ENCODE measurements around the gene FOXJ2. TPM values are rescaled to one million over a fixed set of nuclear protein-coding genes. Genes with fewer than 3 reads are reported as not detected.
"Not testable (repeated sequence)": the region's sequence is repeated elsewhere in the genome, so short reads cannot be mapped to it uniquely, and the experiment has no call there.

Gene FOXJ2
- total RNA-seq, 4 donors from 2014 or later = 19.4 to 27.2 (median 23.5) TPM

DNA sequence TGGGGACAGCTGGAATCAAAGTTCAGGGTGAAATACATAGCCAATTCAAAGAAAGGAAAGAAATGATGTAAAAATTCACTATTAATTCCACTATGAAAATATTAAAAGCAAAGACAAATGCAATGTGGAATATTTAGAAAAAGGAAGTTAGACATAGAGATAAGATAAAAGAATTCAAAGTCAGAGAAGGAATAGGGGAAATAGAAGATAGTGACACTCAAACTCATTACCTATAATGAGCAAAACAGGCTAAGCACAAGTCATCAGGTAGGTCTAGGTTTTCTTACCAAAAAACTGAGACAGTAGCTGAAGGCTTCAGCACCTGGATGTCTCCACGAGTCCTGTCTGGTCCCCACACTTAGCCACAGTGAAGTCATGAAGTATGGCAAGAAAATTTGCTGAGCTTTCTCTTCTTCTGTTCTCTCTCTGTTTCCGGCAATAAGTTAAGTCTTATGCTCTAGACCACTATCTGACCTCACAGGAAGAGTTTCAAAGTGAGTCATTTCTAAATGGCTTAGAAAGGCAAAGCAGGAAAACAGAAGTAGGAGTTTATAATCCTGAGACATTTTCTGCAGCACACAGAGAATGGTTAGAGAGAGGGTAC lies 33.6 kb downstream of the FOXJ2 start, which contains the start of gene C3AR1:
Gene C3AR1, minus strand, starts transcription at position 369 of the 604 bp plus-strand sequence. CDS start 6,174 bp downstream, outside the sequence.
- intact Hi-C loops (cut with DNase I; ENCODE audit: low total_unique reads) = no loop called here
- no peak for DNase-seq (ENCODE audit: low spot score in 2 of 2)
- no peak for TF ChIP-seq POLR2A (IDR thresholded peaks at IDR 0.05)
- TF ChIP-seq, protein P1, sequence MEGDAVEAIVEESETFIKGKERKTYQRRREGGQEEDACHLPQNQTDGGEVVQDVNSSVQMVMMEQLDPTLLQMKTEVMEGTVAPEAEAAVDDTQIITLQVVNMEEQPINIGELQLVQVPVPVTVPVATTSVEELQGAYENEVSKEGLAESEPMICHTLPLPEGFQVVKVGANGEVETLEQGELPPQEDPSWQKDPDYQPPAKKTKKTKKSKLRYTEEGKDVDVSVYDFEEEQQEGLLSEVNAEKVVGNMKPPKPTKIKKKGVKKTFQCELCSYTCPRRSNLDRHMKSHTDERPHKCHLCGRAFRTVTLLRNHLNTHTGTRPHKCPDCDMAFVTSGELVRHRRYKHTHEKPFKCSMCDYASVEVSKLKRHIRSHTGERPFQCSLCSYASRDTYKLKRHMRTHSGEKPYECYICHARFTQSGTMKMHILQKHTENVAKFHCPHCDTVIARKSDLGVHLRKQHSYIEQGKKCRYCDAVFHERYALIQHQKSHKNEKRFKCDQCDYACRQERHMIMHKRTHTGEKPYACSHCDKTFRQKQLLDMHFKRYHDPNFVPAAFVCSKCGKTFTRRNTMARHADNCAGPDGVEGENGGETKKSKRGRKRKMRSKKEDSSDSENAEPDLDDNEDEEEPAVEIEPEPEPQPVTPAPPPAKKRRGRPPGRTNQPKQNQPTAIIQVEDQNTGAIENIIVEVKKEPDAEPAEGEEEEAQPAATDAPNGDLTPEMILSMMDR (IDR thresholded peaks at IDR 0.05) = no peak
- WGBS, 2 donors = 48 to 58% methylated on average over 2 of the region's 2 CpGs
- H3K4me3 ChIP-seq (ENCODE audit: low read depth, poor library complexity, severe bottlenecking) = no peak within 1 kb of the TSS

DNA sequence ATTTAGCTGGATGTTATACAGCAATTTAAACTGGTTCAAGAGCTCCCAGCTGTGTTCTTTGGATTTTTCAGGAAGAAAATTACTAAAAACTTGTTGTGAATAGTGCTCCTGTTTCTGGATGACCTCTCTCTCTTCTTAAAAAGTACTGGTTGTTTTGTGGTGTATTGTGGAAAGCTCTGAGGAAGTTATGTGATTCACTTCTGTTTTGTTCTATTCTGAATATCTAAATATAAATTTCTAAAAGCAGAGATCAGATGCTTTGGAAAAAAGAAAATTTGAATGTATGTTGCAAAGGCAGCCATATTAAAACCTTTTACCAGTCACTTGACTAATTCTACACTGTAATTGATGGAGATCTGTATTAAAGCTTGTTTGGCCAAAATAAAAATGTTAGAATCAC lies 37.1 kb downstream of the FOXJ2 start:
- no peak for DNase-seq (ENCODE audit: low spot score in 2 of 2)
- TF ChIP-seq POLR2A (IDR thresholded peaks at IDR 0.05) = no peak
- TF ChIP-seq, protein P1 (IDR thresholded peaks at IDR 0.05) = no peak
- no peak overlapping the region for H3K4me3 ChIP-seq (ENCODE audit: low read depth, poor library complexity, severe bottlenecking)
- intact Hi-C loops (cut with DNase I; ENCODE audit: low total_unique reads) = no loop called here

DNA sequence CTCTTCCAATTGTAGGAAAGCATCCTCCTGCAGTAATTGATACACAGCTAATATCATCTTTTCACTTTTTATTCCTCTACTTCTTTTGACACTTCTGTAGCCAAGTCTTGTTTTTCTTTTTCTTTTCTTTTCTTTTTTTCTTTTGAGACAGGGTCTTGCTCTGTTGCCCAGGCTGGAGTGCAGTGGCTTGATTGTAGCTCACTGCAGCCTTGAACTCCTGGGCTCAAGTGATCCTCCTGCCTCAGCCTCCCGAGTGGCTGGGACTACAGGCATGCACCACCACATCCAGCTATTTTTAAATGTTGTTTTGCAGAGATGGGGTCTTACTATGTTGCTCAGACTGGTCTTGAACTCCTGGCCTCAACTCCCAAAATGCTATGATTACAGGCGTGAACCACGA lies 39.3 kb downstream of the FOXJ2 start:
- WGBS, 2 donors = 87 to 97% methylated on average over 3 of the region's 3 CpGs

DNA sequence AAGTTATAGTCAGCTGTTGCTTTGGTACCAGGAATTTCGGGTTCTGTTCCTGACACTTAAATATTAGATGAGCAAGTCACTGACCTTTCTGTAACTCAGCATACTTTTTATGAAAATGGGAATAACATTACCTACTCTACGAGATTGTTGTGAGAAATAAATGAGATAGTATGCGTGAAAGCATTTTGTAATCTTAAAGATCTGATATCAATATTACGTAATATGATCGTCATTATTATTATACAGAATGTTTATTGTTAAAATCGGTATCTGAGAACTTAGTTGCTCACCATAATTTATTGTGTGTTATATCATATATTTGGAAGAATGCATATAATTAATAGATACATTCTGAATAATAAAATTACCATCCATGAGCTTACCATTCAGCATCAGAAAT lies 43.4 kb downstream of the FOXJ2 start:
- 81 to 87% methylated on average over 6 of the region's 6 CpGs for WGBS, 2 donors
- TF ChIP-seq, protein P1 (IDR thresholded peaks at IDR 0.05) = no peak
- no peak for TF ChIP-seq POLR2A (IDR thresholded peaks at IDR 0.05)
- no peak overlapping the region for H3K4me3 ChIP-seq (ENCODE audit: low read depth, poor library complexity, severe bottlenecking)
- intact Hi-C loops (cut with DNase I; ENCODE audit: low total_unique reads) = no loop called here
- no peak for DNase-seq (ENCODE audit: low spot score in 2 of 2)

More for the DNA sequence above, 39.3 kb downstream of the FOXJ2 start:
- H3K4me3 ChIP-seq (ENCODE audit: low read depth, poor library complexity, severe bottlenecking); intact Hi-C loops (cut with DNase I; ENCODE audit: low total_unique reads); DNase-seq (ENCODE audit: low spot score in 2 of 2): not testable (repeated sequence)

DNA sequence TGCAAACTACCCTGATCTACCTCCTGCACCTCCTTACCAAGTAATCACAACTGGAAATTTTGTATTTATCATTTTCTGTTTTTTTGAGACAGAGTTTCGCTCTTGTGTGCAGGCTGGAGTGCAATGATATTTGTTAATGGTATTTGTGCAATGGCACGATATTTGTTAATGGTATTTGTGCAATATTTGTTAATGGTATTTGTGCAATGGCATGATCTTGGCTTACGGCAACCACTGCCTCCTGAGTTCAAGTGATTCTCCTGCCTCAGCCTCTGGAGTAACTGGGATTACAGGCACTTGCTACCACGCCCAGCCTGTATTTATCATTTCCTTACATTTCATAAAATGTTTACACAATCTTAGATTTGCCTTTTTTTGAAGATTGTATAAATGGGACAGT lies 43.9 kb downstream of the FOXJ2 start:
- DNase-seq (ENCODE audit: low spot score in 2 of 2) = no peak
- H3K4me3 ChIP-seq (ENCODE audit: low read depth, poor library complexity, severe bottlenecking) = no peak overlapping the region
- TF ChIP-seq POLR2A (IDR thresholded peaks at IDR 0.05) = no peak
- TF ChIP-seq, protein P1 (IDR thresholded peaks at IDR 0.05) = no peak
- 85 to 88% methylated on average over 4 of the region's 4 CpGs for WGBS, 2 donors
- intact Hi-C loops (cut with DNase I; ENCODE audit: low total_unique reads) = no loop called here

DNA sequence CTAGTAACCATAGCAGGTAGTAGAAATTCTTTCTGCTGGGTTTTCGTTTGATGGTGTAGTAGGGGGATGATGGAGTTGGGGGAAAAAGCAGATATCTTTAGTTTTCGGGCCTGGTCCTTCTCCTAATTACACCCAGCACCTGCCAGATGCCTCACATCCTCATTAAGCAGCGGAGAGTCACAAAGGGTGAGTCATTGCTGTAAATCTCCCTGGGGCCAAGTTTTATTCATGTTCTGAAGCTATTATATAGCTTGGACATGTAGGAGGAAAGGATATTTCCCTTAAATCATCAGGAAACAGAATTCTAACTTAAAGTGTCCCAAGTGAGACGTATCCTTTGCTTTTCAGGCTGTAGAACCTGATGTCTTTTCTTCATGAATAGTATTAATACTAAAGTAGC lies 44.7 kb downstream of the FOXJ2 start:
- 34 to 44% methylated on average over 4 of the region's 4 CpGs for WGBS, 2 donors
- intact Hi-C loops (cut with DNase I; ENCODE audit: low total_unique reads) = no loop called here
- TF ChIP-seq, protein P1 (IDR thresholded peaks at IDR 0.05) = no peak
- TF ChIP-seq POLR2A (IDR thresholded peaks at IDR 0.05) = no peak
- H3K4me3 ChIP-seq (ENCODE audit: low read depth, poor library complexity, severe bottlenecking) = no peak overlapping the region
- DNase-seq (ENCODE audit: low spot score in 2 of 2) = no peak

Measured in lower leg skin (tissue), 4 donors.